Daoy (cell line): ENCODE results near the gene NCKAP1. TPM values are rescaled to one million over a fixed set of nuclear protein-coding genes. Genes with fewer than 3 reads are reported as not detected.
A peak's percentile ranks its signal among the peaks of the same experiment; 100 is the strongest.
"Not testable (repeated sequence)": the region's sequence is repeated elsewhere in the genome, so short reads cannot be mapped to it uniquely, and the experiment has no call there.

ENCODE experiments used
- DNase-seq: peaks from one replicate; pipeline ENCODE4 v3.0.0-alpha.2; 2015; ENCODE audit warnings: low read depth
- total RNA-seq: library from RNA; depleted of rRNA; stranded (reverse); fragments of >200 nt; shearing (Covaris generic); gene quantifications from 2 replicates; pipeline ENCODE4 v1.2.3, GENCODE V29; 2014; rRNA removed

Gene NCKAP1
- 75.5 and 76.1 TPM in 2 replicates for total RNA-seq

DNA sequence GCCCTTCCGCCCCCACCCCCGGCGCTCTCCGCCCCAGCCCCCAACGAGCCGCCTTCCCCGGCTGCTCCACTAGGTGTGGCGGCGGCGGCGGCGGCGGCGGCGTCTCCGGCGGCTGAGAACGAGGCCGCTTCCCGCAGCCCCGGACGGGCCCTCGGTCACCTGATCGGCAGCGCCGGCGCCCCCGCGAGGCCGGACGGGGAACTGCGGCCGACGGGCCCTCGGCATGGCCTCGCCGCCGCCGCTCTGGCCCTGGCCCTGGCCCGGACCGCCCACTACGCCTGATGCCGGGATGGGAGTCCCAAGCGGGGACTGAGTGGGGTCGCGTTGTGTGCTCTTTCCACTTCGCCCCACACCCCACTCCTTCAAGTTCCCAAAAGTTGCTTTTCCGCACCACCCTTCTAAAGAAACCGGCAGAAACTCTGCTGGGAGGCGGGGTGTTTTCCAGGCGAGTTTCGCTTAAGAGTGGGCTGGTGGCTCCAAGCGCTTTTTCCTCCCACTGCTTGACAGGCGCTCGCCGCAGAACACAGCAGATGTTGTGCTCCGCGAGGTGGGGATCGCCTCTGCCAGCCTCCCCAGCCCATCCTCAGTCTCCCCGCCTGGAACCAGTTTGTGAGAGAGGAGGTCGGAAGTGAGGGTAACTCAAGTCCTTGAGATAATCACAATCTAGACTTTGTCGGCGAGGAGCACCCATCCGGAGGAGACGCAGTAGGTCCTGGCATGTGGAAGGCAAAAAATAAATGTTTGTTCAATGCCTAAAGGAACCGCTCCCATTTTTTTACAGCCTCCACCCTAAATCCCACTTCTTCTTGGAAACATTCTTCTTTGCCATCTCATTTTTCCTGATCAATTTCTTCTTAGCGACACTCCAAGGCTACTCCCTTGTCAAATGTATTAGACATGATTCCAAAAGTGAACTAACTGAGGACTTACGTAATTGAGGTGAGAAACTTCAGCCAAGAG lies at the start of gene NCKAP1:
Gene NCKAP1, minus strand, starts transcription at position 117 of the 960 bp plus-strand sequence. CDS start 358 bp downstream, outside the sequence.
- DNase-seq: peak; percentile 93

DNA sequence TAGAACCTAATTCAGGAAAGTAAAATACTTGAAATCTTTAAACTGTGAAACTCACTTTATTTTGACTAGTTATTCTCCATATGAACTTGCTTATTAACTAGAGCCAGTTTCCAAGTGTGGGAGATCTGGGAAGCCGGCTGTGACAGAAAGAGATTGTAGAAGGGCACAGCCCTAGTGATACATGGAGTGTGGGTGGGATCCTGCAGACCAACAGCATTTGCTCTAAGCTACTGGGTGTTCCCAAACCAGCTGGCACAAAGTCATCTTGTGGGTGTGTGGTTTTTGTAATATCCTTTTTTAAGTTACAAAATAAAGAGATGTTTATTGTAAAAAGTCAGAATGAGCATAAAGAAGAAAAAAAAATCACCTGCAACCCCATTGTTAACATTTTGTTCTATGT lies 43.7 kb upstream of the NCKAP1 start:
- no peak for DNase-seq

DNA sequence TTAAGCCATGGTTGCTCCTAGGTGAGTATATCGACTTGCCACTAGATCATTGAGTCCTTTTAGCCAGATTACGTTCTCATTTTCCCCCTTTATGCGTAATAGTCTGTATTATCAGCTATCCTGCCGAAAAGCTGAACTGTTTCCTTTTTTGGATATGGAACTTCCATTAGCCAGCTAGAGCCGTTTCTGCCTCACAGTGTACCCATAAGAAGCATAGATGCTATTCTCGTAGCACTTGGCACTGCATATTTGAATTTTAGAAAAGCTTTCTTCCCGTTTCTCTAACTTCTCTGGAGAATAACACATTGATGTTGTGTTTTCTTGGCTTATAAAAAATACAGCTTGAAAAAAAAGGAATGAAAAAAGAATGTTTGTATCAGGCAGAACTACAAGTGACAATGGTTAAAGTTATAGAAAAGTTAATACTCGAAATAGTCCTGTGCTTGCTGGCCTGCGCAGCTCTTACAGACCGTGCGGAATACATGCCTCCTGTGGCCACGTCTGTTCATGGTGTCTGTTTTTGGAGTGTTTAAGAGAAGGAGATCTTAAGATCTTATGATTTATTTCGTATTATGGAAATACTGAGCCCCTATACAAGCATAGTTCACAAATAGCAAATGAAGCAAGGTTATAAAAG lies 41.0 kb upstream of the NCKAP1 start:
- no peak for DNase-seq

GRCh38 chr2:183078464-183079138 lies 40.3 kb upstream of the NCKAP1 start, which contains the start of gene DUSP19:
Gene DUSP19 (plus strand): TSS chr2:183078747. CDS start chr2:183078934, 187 bp downstream.
- peak; percentile 92 for DNase-seq

DNA sequence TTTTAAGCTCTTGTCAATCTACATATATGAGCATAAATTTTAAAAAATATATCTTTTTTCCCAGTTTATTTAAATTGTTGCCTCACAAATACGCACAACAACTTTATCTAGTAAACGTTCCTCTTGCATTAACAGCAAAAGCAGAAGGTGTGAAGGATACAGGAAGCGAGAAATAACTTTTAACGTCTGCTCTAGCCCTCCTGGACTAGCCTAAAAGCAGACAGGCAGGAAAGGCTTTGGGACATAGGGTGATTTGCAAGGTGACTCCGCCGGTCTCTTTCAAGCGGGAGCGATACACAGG lies 39.9 kb upstream of the NCKAP1 start:
- no peak for DNase-seq

- DNase-seq: no peak
Observed at GRCh38 chr2:183072177-183072576, 33.9 kb upstream of the NCKAP1 start.

DNA sequence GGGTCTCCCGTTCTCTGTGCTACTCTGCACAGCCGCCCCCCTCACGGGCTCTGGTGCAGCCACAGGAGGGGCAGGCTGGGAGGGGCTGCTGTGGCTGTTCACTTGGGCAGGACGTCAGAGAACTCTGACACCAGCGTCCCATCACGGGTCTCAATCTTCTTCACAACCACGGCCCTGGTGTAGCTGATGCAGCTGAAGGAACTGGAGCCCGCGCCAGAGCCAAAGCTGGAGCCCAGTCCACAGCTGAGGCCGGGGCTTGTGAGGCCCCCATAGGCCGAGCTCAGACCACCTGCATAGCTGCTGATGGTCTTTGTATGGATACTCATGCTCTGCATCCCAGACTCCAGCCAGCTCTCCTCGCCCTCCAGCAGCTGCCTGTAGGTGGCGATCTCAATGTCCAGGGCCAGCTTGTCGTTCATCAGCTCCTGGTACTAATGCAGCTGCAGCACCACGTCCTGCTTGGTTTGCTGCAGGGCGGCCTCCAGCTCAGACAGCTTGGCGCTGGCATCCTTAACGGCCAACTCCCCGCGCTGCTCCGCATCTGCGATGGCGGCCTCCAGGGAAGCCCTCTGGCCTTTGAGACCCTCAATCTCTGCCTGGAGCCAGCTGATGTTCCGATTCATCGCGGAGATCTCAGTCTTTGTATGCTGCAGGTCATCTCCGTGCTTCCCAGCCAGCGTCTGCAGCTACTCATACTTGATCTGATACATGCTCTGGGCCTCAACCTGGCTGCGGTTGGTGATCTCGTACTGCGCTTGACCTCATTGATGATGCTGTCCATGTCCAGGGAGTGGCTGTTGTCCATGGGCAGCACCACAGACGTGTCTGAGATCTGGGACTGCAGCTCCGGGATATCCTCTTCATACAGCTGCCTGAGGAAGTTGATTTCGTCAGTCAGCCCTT lies 32.9 kb upstream of the NCKAP1 start:
- peak; percentile 43 for DNase-seq

DNA sequence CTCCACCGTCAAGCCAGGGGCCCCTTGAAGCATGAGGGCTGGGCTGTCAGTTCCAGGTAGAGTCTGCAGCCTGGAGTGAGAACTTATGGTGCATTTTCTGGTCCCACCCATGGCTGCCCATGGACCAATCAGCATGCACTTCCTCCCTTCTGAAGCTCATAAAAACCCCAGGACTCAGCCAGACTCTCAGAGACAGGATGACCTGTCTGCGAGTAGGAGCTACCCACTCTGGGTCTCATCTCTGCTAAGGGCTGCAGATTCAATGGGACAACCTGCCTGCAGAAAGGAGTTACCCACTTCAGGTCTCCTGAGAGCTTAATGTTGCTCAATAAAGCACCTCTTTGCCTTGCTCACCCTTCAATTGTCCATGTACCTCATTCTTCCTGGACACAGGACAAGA lies 30.9 kb upstream of the NCKAP1 start:
- DNase-seq: no peak

DNA sequence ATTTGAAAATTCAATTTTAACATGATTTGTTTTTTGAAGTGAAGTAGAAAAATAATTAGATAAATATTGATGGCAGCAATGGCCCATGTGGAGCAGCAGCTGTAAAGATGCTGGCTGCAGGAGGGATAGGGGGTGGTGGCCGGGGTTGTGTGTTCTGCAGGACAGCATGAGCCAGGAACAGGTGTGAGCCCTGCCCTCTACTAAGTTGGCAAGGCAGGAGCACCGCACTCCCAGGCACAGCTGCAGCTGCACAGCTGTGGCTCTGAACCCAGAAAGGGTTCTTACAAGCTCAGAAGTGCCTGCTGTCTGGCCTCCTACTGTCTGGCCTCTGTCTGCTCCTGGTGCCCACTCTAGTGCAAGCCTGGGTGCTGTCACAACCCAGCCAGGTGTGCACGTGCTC lies 30.3 kb upstream of the NCKAP1 start:
- no peak for DNase-seq

DNA sequence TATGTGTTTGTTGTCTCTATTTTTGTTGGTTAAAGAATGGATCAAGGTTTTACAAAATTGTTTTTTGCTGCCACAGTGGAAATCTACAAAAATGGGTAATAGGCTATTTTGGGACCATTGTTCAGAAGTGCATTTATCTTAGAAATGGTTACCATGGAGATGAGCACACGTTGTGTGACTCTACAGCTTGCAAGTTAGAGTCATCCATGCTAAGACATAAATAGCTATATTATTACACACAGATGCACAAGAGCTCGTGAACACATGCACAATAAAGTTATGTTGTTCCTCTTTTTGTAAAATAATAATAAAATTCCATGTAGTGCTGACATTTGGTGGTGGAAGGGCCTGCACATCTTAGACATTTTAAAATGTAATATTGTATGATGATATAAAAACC lies 24.8 kb upstream of the NCKAP1 start:
- DNase-seq: no peak

- no peak for DNase-seq
Observed at GRCh38 chr2:183060571-183061231, 22.4 kb upstream of the NCKAP1 start.

GRCh38 chr2:183059561-183059960 lies 21.3 kb upstream of the NCKAP1 start:
- DNase-seq: peak; percentile 66

- no peak for DNase-seq
Observed at GRCh38 chr2:183057333-183057985, 19.2 kb upstream of the NCKAP1 start.

DNA sequence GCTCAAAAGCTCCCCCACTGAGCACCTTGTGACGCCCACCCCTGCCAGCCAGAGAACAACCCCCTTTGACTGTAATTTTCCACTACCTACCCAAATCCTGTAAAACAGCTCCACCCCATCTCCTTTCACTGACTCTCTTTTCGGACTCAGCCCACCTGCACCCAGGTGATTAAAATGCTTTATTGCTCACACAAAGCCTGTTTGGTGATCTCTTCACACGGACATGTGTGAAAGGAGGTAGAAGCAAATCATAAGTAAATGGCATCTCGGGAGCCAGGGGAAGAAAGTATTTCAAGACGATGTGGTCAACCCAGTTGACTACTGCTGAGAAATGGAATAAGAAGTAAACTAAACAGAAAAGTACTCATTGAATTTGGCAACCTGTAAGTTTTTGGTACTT lies 11.2 kb upstream of the NCKAP1 start:
- no peak for DNase-seq

- not testable (repeated sequence) for DNase-seq
Observed at GRCh38 chr2:183047486-183048125, 9.3 kb upstream of the NCKAP1 start.

GRCh38 chr2:183043580-183043979 lies 5.3 kb upstream of the NCKAP1 start:
- not testable (repeated sequence) for DNase-seq

GRCh38 chr2:183040604-183041003 lies 2.3 kb upstream of the NCKAP1 start:
- no peak for DNase-seq

GRCh38 chr2:183037553-183038340 lies 510 bp downstream of the NCKAP1 start:
- DNase-seq: peak; percentile 36

GRCh38 chr2:183037074-183037552 lies 1.1 kb downstream of the NCKAP1 start:
- peak; percentile 34 for DNase-seq
